HG03342 (cell line): Measurements from ENCODE around the gene DNAJB8.

Experiments
- ATAC-seq: cut with Tn5 transposase; IDR thresholded peaks from one replicate; pipeline ENCODE4 v1.9.1; 2021; ENCODE audit warnings: mild to moderate bottlenecking, moderate library complexity; ENCODE audit not compliant: unreplicated experiment

Gene DNAJB8

DNA sequence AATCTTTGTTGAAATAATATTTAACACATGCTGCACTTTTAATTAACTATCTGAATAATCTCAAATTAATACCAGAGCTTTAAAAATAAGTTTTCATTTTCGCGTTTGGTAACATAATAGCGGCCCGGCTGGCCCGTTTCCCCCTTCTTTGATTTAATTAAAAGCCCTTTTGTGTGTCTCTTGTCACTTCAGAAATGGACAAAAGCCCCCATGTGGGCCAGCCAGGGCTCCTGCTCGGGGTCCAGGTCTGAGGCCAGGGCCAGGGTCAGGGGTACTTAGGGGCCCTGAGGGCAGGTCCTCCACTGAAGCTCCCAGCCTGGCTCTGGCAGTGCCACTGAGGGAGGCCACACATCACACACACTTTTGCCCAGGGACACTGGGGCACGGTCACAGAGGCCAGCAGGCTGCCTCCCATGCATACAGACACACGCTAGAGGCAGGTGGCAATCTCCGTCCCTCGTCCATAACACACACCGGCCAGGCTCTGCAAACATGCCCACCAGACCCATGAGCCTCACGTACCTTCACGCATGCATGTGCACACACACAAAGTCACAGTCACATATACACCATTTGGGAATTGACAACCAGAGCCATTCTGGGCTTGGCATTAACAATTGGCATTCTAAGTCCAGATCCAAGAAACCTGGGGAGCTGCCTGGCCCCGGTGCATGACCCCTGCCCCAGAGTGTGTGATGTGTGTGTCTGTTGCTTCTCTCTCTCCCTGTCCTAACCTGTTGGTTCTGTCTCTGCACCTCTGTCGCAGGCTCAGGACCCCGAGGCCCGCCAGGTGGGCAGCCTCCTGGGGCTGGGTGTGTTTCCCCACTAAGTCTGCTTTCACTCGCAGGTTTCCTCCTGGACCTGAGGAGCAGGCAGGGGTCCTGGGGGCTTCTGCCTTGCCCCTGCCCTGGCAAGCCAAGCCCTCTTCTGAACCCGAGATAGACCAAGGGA lies 38.5 kb downstream of the DNAJB8 start:
- no peak for ATAC-seq

DNA sequence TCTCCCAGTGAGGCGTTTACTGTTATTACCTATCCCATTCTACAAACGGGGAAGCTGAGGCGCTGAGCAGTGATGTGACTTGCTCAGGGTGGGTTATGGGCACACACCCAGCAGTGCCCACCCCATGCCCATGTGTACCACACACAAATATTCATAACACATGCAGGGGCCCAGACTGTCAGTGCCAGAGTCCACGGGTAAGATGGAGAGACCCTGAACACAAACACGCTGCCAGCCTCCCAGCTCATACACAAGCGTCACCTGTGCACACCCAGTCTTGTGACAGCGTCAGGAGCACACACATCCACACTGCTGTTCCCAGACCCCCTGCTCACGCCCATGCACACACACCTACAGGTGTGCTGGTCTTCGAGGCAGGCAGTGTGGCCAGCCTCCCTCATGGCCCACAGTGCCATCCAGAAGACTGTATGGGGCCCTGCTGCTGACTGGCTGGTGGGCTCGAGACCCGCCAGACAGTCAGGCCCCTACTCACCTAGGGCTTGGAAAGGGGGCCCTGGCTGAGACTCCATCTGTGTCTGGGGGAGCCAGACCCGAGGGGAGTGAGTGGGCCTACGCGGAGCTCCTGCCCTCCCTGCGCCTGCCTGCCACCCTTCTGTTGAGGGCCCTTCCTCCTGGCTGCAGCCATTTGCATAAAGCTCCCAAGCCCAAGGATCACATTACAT lies 39.4 kb downstream of the DNAJB8 start:
- ATAC-seq = no peak

DNA sequence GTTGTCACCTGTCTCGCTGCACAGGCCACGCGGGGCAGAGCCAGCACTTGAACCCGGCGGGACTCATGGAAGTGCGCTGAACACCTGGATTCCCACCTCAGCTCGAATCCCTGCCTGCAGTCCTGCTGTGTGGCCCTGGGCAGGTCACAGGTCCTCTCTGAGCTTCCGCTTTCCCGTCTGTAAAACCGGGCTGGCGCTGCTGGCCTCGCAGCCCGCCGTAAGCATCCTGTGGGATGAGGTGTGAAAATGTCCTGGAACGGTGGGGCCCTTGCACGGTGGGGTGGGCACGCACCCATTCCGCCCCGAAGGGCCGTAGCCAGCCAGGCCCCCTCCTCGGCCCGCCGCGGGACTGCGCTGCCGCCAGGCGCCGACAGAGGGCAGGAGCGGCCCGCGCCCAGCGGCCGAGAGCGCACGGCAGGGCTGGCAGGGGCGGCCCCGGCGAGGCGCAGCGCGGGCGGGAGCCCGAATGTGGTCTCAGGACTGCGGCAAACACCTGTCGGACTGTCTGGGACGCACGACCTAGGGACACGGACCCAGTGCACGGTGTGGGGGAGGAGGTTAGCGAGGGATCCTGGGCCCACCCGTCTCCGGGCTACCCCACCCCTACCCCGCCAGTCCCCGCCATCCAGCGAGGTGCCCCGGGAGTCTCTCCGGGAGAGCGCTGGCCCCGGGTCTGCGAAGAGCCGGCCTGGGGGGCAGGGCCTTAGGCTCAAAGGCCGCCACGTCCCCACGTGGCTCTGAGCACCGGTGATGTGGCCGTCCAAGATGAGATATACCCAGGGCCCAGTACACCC lies 40.4 kb downstream of the DNAJB8 start:
- ATAC-seq = peak; percentile 73

DNA sequence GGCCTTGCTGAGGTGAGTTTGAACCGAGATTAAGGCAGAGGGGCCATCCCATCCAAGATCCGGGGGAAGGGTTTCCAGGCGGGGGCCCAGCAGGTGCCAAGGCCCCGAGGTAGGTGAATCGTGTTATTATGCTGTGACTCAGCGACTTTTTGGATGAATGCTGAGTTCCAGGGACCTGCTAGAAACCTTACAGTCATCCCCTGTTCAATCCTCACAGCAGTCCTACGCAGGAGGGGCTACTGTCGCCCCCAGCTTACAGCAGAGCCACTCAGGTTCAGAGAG lies 40.9 kb downstream of the DNAJB8 start:
- no peak for ATAC-seq

DNA sequence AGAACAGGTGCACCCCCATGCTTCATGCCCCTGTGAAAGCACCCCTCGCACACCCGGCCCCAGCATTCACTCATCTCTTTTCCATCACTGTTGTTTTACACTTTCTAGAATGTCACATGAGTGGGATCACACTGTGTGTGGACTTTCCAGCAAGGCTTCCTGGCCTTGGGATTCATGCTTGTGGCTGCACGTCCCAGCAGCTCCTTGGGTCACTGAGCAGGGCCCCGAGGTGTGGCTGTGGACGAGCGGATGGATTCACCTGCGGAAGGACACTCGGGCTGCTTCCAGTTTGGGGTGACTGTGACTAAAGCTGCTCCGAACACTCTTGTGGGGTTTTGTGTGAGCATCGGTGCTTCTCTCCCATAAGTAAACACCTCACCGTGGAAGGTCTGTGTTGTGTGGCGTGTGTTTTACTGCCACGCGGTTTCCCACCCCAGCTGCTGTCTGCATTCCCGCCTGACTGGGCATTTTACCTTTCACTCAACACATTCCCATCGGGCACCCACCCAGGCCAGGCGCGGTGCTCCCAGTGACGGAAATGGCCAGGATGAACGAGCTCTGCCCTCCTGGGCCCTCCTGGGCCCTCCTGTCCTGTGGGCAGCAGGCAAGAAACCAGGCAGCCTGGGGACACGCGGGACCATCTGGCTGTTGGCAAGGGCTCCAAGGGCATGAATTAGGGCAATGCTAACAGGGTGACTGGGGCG lies 41.4 kb downstream of the DNAJB8 start:
- no peak for ATAC-seq

DNA sequence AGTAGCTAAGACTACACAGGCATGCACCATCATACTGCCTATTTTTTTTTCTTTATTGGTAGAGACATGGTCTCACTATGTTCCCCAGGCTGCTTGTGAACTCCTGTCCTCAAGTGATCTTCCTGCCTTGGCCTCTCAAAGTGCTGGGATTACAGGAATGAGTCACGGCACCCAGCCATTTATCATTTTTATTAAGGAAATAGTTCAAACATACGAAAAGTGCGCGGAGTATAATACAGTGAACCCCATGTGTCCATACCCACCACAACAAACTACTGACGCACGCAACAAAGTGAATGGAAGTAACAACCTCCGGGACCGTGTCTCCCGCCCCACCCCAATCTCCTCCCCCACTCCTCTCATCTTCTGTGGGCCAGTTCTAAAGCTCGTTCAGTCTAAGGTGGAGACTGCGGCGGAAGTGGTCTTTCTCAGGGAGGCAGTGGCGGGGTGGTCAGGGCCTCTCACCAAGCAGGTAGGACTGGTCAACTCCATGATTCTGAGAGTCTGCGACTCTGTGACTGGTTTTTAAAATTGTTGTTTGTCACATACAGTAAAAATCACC lies 42.1 kb downstream of the DNAJB8 start:
- ATAC-seq = no peak

DNA sequence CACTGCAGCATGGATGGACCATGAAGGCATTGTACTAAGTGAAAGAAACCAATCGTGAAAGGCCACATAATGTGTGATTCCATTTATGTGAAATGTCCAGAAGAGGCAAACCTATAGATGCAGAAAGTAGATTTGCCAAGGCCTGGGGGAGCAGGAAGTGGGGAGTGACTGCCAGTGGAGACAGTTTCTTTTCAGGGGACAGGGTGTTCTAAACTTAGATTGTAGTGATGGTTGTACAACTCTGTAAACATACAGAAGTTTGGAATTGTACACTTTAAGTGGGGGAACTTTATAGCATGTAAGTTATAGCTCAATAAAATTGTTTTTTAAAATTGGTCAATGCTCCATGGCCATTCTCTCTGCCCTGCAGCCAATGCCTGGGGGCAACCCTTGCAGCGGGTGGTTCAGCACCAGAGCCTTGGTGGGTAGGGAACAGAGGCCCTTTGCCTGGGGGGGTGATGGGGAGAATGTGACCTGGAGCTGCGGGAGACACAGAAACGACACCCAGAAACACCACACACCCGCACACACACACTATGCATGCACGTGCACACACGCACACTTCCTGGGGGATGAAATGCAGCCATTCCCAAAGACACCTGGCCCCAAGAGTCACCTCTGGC lies 43.1 kb downstream of the DNAJB8 start:
- no peak for ATAC-seq

DNA sequence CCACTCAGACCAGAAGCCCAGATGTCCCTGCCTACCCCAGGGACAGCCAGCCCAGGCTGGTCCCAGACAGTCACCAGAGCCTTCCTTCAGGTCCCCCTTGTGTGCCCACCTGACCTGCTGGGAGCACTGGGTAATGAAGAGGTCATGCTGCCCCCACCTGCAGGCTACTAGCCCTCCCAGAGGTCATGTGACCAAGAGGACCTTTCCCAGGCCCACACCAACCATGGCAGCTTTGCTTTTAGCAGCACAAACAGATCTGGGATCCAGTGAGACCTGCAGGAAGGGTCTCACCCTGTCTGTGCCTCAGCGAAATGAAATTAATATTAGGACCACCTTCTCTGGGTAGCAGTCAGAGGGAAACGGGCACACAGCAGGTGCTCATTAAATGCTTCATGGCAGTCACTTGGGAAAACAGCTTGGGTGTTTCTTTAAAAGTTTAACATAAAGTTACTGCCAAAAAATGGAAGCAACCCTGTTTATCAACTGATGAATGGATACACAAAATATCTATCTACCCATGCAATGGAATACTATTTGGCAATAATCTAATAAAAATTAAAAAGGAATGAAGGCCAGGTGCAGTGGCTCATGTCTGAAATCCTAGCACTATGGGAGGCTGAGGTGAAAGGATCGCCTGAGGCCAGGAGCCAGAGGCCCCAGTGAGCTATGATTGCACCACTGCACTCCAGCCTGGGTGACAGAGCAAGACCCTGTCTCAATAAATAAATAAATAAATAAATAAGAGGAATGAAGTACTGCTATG lies 43.7 kb downstream of the DNAJB8 start:
- ATAC-seq = no peak

DNA sequence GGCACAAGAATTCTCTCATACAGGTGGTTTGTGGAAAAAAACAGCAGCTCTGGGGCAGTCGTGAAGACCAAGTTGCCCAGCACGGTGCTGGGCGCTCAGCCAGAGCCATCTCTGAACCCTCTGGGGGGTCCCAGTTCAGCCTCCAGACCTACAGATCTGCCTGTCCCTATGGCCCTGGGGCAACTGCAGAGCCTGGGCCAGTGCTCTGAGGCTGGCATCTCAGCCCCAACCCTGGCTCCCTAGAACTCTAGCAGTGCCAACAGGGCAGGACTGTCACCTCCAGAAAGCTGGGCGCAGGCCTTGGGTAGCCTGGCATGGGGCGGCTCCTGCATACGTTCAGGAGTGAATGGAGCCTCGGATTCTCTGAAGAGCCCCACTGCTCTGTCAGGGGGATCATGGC lies 44.7 kb downstream of the DNAJB8 start:
- no peak for ATAC-seq

DNA sequence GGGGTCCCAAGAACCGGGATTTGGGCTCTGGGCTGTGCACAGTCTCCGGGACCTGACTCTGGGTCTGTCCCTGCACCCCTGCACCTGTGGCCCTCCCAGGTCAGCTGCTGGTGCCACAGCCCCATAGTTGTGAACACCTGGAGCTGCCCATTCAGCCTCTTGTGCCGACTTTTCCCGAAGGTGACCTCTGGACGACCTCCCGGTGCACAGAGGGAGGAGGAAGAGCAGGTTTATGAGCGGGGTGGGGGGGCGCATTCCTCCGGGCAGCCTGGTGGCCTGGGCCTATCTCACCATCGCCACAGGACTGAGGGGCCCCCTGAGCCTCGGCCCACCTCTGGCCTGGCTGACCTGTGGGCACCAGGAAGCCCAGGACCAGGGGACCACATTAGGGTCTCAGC lies 45.3 kb downstream of the DNAJB8 start:
- no peak for ATAC-seq

DNA sequence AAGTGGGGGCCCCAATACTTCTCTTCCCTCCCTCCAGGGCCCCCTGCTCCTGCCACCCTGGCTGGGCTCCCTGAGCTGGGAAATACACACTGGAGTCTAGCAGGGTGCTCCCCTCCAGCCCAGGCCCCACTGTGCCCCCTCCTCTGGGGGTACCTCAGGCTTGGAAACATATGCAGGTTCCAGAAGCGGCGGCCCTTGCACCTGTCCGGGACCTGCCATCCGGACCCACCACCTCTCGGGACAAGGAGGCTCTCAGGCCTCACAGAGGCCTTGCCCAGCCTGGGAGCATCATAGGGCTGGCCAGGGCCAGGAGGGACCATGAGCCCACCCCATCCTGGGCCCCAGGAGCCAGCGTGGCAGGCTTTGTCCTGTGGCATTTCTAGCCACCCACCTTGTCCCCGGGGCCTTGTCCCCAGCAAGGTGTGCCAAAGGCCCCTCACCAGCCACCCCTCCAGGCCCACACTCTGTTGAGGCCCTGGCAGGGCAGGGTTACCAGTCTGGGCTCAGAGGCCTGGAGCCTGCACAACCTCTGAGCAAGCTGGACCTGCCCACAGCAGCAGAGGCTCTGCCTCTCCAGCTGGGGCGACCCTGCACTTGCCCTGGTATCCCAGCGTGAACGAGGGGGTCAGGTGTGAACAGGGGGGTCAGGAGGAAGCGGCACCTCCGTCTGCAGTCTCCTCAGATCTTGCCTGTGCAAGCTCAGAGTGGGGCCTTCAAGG lies 45.8 kb downstream of the DNAJB8 start:
- ATAC-seq = no peak

DNA sequence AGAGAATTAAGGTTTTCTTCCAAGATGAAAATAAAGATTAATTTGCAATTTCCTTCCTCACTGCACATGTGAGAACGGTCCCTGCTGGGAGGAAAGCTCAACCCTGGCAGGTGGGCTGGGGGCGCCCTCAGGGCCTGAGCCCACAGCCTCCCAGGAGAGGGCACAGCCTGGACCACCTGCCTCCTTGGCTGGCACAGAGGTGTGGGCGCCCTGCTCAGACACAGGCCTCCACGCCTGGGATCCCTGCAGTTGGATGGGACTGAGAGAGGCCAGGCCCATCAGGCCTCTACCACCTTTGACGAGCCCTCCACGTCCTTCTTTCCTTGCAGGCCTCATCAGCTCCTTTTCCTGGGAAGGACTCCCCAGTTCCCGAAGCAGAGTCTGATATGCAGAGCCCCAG lies 46.4 kb downstream of the DNAJB8 start:
- no peak for ATAC-seq

DNA sequence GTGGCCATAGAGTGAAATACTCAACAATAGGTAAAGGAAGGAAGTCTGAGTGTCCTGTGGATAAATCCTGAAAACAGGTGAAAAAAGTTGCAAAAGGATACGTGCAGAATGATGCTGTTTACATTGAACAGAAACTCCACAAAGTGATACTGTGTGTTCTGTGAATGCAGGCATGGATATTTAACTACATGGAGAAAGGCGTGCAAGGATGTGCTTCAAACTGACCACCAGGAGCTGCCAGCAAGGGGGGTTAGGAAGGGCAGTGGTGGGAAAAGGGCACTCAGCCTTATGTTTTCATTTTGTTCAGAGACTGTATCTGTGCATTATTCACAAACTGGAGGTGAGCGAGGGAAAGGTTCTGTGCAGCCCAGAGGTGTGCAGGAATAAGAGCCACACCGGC lies 47.4 kb downstream of the DNAJB8 start:
- ATAC-seq = no peak

DNA sequence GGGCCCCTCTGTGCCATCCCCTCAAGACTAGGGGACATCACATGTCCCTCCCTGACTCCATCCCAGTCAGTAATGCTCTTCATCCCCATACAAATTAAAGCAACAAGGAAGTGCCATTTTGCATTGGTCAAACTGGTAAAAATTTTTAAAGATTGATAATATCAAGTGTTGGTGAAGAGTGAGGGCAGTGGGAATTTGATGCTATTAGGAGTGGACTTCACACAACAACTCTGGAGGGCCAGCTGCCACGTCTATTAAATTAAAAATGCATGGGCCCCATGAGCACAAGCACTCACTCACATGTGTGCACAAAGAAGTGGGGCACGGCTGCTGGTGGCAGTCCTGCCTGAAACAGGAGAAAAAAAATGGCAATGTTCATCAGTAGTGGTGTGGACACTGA lies 47.8 kb downstream of the DNAJB8 start:
- no peak for ATAC-seq

DNA sequence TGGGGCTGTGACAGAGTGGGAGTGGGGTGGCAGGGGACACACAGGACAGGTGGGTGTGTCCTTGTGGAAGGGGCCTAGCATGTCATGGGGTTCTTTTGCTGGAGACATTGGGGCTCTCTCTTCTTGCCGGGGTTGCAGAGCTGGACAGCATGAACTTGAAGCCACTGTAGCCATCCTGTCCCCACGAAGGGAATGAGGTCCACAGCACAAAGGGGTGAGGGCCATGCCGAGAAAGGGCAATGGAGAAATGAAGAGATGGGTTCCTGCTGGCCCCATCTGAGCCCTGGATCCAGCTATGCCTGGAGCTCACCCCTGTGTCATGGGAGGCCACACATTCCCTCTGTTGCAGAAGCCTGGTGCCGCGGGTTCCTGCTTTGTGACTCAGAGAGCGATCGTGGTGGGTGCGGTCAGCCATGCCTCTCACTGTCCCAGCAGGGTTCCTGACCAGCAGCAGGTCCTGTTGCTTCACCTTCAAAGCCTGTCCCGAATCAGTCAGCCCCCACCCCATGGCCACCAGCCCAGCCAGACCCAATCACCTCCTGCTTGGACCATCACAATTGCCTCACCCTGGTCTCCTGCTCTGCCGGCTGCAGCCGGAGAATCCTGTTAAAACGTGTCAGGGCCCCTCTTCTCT lies 50.0 kb downstream of the DNAJB8 start:
- no peak for ATAC-seq

DNA sequence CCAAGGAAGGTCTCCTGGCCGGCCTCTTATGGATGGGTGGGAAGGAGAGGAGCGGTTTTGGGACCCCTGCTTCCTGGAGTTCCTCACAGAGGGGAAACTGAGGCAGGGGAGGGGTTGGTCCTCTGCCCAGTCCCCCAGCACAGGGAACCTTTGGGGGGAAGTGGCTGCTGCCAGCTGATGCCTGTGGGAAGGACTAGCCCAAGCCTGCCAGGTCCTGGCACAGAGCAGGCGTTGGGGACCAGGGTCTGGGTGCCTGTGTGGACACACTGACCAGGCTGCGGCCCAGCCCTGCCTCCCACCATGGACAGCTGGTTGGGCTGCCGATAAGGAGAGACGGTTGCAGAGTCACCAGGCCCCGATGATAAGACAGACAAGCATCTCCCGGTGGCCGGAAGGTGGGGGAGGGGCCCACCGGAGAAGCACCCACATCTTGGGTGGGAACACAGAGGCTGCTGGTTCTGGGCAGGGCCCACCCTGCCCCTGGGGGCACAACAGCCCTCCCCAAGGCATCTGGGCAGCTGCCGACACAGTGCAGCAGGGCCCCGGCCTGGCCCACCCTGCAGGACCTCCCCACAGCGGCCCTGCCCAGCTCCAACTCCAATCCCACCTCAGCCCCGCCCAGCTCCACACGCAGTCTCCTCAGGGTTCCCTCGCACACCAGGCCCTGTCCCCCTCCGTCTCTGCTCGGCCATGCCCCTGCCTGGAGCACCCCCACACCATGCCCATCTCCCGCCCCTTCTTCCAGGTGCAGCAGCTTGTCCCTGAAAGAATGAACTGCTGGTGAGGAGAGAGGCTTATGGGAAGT lies 50.7 kb downstream of the DNAJB8 start:
- no peak for ATAC-seq

DNA sequence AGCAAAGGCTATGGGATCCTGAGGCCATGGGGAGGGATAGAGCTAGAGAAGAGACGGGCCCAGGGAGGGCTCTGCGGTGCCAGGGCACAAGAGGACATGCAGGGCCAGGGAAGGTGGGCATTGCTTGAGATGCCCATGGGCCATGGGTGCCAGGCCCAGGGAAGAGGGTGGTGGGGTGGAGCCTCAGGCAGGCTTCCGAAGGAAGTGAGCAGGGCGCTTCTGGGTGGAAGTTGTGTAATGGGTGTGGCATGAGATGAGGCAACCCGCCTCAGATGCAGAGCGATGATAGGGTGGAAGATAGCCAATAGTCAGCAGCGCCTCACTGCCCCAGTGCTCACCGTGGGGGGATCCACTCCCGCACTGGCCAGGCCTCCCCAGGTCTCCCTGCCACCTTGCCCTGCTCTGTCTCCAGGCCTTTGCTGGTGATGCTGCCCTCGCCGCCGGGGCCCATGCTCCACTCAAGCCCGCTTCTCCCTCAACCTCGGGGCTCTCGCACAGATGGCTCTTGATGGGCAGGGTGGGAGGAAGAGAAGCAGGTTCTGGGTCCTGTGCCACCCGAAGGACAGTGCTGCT lies 51.4 kb downstream of the DNAJB8 start:
- no peak for ATAC-seq
